Sigmoid colon (tissue), 4 donors: ENCODE results near the gene NEUROG3.

ENCODE experiments used
- POLR2A ChIP-seq, 2 donors: fragments of 450-650 bp; IDR thresholded peaks; one replicate each; pipeline ENCODE4 v1.6.1; 2016; ENCODE audit warnings: antibody characterized with exemption in 2 of 2, mild to moderate bottlenecking in 2 of 2, moderate library complexity in 2 of 2
- POLR2AphosphoS5 ChIP-seq, 4 donors: sonication (generic); formaldehyde crosslinking; IDR thresholded peaks; one replicate each; pipeline ENCODE4 v1.6.1; 2017; ENCODE audit warnings: antibody characterized with exemption in 4 of 4
- TF ChIP-seq, protein P1 (sequence below), 4 experiments: fragments of 450-650 bp in 3 of 4; fragments of 200-600 bp in 1 of 4; IDR thresholded peaks; one replicate each; pipeline ENCODE4 v1.5.1; 2016 to 2019; ENCODE audit warnings: antibody characterized with exemption in 4 of 4, mild to moderate bottlenecking in 3 of 4, moderate library complexity in 2 of 4

DNA sequence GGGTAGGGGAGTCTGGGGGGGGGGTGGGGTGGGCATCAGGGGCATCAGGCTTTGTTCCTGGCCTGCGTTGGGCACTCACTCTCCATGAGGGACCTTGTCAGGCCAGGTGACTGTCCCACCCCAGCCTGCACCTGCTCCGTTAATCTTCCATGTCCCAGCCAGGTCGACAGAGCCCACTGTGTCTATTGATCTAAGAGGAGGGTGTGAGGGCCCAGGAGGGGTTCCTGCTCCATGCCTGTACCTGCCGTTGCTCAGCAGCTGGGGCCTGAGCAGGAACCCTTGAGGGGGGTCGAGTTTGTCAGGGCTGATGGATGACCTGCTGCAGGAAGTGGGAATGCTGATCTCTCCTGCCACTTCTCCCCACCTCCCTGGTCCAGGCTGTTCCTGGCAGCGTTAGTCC lies 18.6 kb downstream of the NEUROG3 start:
- TF ChIP-seq POLR2A (IDR thresholded peaks at IDR 0.05) (no peak), POLR2AphosphoS5 (IDR thresholded peaks at IDR 0.05) (no peak)
- TF ChIP-seq, protein P1, sequence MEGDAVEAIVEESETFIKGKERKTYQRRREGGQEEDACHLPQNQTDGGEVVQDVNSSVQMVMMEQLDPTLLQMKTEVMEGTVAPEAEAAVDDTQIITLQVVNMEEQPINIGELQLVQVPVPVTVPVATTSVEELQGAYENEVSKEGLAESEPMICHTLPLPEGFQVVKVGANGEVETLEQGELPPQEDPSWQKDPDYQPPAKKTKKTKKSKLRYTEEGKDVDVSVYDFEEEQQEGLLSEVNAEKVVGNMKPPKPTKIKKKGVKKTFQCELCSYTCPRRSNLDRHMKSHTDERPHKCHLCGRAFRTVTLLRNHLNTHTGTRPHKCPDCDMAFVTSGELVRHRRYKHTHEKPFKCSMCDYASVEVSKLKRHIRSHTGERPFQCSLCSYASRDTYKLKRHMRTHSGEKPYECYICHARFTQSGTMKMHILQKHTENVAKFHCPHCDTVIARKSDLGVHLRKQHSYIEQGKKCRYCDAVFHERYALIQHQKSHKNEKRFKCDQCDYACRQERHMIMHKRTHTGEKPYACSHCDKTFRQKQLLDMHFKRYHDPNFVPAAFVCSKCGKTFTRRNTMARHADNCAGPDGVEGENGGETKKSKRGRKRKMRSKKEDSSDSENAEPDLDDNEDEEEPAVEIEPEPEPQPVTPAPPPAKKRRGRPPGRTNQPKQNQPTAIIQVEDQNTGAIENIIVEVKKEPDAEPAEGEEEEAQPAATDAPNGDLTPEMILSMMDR (IDR thresholded peaks at IDR 0.05) = no peak
